HS-27A (cell line): Measurements from ENCODE around the gene LRP1-AS.
"Not testable (repeated sequence)": the region's sequence is repeated elsewhere in the genome, so short reads cannot be mapped to it uniquely, and the experiment has no call there.

Experiments
- DNase-seq: peaks from one replicate; pipeline ENCODE4 v3.0.0-alpha.2; 2012; ENCODE audit warnings: low read depth, missing footprints

Gene LRP1-AS

GRCh38 chr12:57139796-57140649 is 7.4 kb downstream of the LRP1-AS start:
- DNase-seq: no peak

GRCh38 chr12:57138526-57139272 is 8.7 kb downstream of the LRP1-AS start:
- DNase-seq: no peak

- DNase-seq: no peak
Observed at GRCh38 chr12:57135527-57136326, 11.7 kb downstream of the LRP1-AS start.

GRCh38 chr12:57134949-57135348 is 12.5 kb downstream of the LRP1-AS start:
- DNase-seq: no peak

- no peak for DNase-seq
Observed at GRCh38 chr12:57133916-57134315, 13.5 kb downstream of the LRP1-AS start.

- DNase-seq: no peak
Observed at GRCh38 chr12:57133013-57133569, 14.3 kb downstream of the LRP1-AS start.

- DNase-seq: no peak
Observed at GRCh38 chr12:57131896-57132744, 15.3 kb downstream of the LRP1-AS start.

- DNase-seq: no peak
Observed at GRCh38 chr12:57130941-57131340, 16.5 kb downstream of the LRP1-AS start.

GRCh38 chr12:57129889-57130288 is 17.5 kb downstream of the LRP1-AS start:
- no peak for DNase-seq

- DNase-seq: no peak
Observed at GRCh38 chr12:57129321-57129842, 18.0 kb downstream of the LRP1-AS start.

GRCh38 chr12:57128519-57129247 is 18.7 kb downstream of the LRP1-AS start:
- no peak for DNase-seq

GRCh38 chr12:57127726-57128518 is 19.5 kb downstream of the LRP1-AS start, which contains the start of gene LRP1:
Gene LRP1 (plus strand): TSS chr12:57128483. CDS start chr12:57128965, 482 bp downstream.
- no peak for DNase-seq

- no peak for DNase-seq
Observed at GRCh38 chr12:57127101-57127725, 20.2 kb downstream of the LRP1-AS start.

GRCh38 chr12:57126561-57126960 is 20.9 kb downstream of the LRP1-AS start:
- no peak for DNase-seq

- DNase-seq: no peak
Observed at GRCh38 chr12:57126061-57126460, 21.4 kb downstream of the LRP1-AS start.

- no peak for DNase-seq
Observed at GRCh38 chr12:57124261-57124877, 23.1 kb downstream of the LRP1-AS start.

GRCh38 chr12:57123813-57124212 is 23.6 kb downstream of the LRP1-AS start:
- no peak for DNase-seq

GRCh38 chr12:57120718-57121117 is 26.7 kb downstream of the LRP1-AS start:
- DNase-seq: not testable (repeated sequence)
